Neural progenitor cell (in vitro differentiated cells): ENCODE data around the gene CRACDL.

Experiments
- EZH2 ChIP-seq: fragments of 200-600 bp; sonication (generic); IDR thresholded peaks from 2 replicates; pipeline ENCODE4 v1.6.1; 2017; ENCODE audit warnings: antibody characterized with exemption, mild to moderate bottlenecking, moderate library complexity
- EZH2phosphoT487 ChIP-seq: fragments of 200-600 bp; sonication (generic); IDR thresholded peaks from 2 replicates; pipeline ENCODE4 v1.6.1; 2017; ENCODE audit warnings: antibody characterized with exemption
- TF ChIP-seq, protein P1 (sequence below): fragments of 200-600 bp; sonication (generic); IDR thresholded peaks from 2 replicates; pipeline ENCODE4 v1.5.1; 2017; ENCODE audit warnings: antibody characterized with exemption, mild to moderate bottlenecking

GRCh38 chr2:98846041-98846440 is 90.0 kb downstream of the CRACDL start:
- TF ChIP-seq, protein P1, sequence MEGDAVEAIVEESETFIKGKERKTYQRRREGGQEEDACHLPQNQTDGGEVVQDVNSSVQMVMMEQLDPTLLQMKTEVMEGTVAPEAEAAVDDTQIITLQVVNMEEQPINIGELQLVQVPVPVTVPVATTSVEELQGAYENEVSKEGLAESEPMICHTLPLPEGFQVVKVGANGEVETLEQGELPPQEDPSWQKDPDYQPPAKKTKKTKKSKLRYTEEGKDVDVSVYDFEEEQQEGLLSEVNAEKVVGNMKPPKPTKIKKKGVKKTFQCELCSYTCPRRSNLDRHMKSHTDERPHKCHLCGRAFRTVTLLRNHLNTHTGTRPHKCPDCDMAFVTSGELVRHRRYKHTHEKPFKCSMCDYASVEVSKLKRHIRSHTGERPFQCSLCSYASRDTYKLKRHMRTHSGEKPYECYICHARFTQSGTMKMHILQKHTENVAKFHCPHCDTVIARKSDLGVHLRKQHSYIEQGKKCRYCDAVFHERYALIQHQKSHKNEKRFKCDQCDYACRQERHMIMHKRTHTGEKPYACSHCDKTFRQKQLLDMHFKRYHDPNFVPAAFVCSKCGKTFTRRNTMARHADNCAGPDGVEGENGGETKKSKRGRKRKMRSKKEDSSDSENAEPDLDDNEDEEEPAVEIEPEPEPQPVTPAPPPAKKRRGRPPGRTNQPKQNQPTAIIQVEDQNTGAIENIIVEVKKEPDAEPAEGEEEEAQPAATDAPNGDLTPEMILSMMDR, result no peak
- no peak for TF ChIP-seq EZH2
- no peak for TF ChIP-seq EZH2phosphoT487
